ENCODE results near the gene VEGFC.

DNA sequence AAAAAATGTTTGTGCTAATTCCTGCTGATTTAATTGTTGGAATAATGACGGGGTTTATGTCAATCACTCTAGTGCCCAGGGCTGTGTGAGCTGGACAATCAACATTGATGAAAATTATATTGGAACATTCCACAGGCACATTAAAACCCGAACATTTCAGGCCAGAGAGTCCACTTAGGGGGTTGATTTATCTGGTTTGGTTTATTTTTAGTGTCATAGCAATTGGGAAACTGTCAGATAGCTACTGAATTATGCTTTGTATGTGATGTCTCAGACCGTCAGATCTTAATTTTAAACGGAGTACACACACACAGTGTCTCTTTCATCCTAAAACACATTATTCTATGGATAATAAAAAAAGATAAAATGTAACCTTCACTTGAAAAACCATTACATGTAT, 51.5 kb downstream of the VEGFC start:
- TF ChIP-seq, protein P1, sequence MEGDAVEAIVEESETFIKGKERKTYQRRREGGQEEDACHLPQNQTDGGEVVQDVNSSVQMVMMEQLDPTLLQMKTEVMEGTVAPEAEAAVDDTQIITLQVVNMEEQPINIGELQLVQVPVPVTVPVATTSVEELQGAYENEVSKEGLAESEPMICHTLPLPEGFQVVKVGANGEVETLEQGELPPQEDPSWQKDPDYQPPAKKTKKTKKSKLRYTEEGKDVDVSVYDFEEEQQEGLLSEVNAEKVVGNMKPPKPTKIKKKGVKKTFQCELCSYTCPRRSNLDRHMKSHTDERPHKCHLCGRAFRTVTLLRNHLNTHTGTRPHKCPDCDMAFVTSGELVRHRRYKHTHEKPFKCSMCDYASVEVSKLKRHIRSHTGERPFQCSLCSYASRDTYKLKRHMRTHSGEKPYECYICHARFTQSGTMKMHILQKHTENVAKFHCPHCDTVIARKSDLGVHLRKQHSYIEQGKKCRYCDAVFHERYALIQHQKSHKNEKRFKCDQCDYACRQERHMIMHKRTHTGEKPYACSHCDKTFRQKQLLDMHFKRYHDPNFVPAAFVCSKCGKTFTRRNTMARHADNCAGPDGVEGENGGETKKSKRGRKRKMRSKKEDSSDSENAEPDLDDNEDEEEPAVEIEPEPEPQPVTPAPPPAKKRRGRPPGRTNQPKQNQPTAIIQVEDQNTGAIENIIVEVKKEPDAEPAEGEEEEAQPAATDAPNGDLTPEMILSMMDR (IDR thresholded peaks at IDR 0.05), result no peak
- no peak for TF ChIP-seq POLR2A (IDR thresholded peaks at IDR 0.05)
